Suppressor macrophage (primary cell): Measurements from ENCODE around the gene NLRP3.
"Not testable (repeated sequence)": the region's sequence is repeated elsewhere in the genome, so short reads cannot be mapped to it uniquely, and the experiment has no call there.

Experiments used
- DNase-seq, 4 experiments: peaks; one replicate each; pipeline ENCODE4 v3.0.0-alpha.2; 2020 to 2022

The NLRP3 gene

GRCh38 chr1:247469141-247469535 is 53.2 kb downstream of the NLRP3 start:
- no peak for DNase-seq

GRCh38 chr1:247470942-247471429 is 55.0 kb downstream of the NLRP3 start:
- not testable (repeated sequence) for DNase-seq

- no peak for DNase-seq
These were observed 55.6 kb downstream of the NLRP3 start for GRCh38 chr1:247471445-247472016.

GRCh38 chr1:247472035-247472434 is 56.1 kb downstream of the NLRP3 start:
- no peak for DNase-seq

GRCh38 chr1:247474367-247474766 is 58.4 kb downstream of the NLRP3 start:
- no peak for DNase-seq

- DNase-seq, result no peak
These were observed 59.8 kb downstream of the NLRP3 start for GRCh38 chr1:247475793-247476192.

- not testable (repeated sequence) for DNase-seq
These were observed 60.5 kb downstream of the NLRP3 start for GRCh38 chr1:247476328-247477058.

- DNase-seq, result no peak
These were observed 66.8 kb downstream of the NLRP3 start for GRCh38 chr1:247482747-247483146.

GRCh38 chr1:247487057-247487456 is 71.1 kb downstream of the NLRP3 start:
- DNase-seq, result peak; percentile 67 to 85 (median 74)

GRCh38 chr1:247491328-247491727 is 75.4 kb downstream of the NLRP3 start:
- no peak for DNase-seq

GRCh38 chr1:247493106-247493505 is 77.1 kb downstream of the NLRP3 start:
- DNase-seq, result peak in 2 of 4 experiments; percentile 10 to 12

- peak; percentile 48 to 81 (median 67) for DNase-seq
These were observed 78.8 kb downstream of the NLRP3 start for GRCh38 chr1:247494767-247495166.

- no peak for DNase-seq
These were observed 80.8 kb downstream of the NLRP3 start for GRCh38 chr1:247496581-247497285.
